Upper lobe of right lung (tissue), 1 donor: ENCODE measurements around the gene DNAJC17. TPM values are rescaled to one million over a fixed set of nuclear protein-coding genes. Genes with fewer than 3 reads are reported as not detected.

Experiments
- ATAC-seq: fragments of 200-7000 bp; cut with Tn5 transposase; one replicate; pipeline ENCODE4 v1.9.1; 2020; ENCODE audit warnings: mild to moderate bottlenecking, moderate library complexity
- DNase-seq: peaks from one replicate; pipeline ENCODE4 v3.0.0-alpha.2; 2020
- H3K27ac ChIP-seq: fragments of 200-600 bp; one replicate; pipeline ENCODE4 v1.8.0; 2022
- H3K27me3 ChIP-seq: fragments of 200-600 bp; one replicate; pipeline ENCODE4 v1.8.0; 2022; ENCODE audit warnings: mild to moderate bottlenecking
- H3K36me3 ChIP-seq: fragments of 200-600 bp; one replicate; pipeline ENCODE4 v1.8.0; 2022
- H3K4me1 ChIP-seq: fragments of 200-600 bp; one replicate; pipeline ENCODE4 v1.8.0; 2022
- H3K4me3 ChIP-seq: fragments of 200-600 bp; one replicate; pipeline ENCODE4 v1.8.0; 2022; ENCODE audit warnings: mild to moderate bottlenecking
- H3K9me3 ChIP-seq: fragments of 200-600 bp; one replicate; pipeline ENCODE4 v1.8.0; 2022
- intact Hi-C: fragments of 100-400 bp; cut with DNase I; formaldehyde crosslinking; loops from one replicate; pipeline ENCODE4 v1.11.0; 2022
- total RNA-seq: library from RNA; stranded (reverse); fragmentation: NEBNext Ultra II Directional; extraction: Animal tissue kit (Norgen Biotek cat#: 25700); gene quantifications from one replicate; pipeline ENCODE4 v1.2.1, GENCODE V29; 2021
- TF ChIP-seq, protein P1 (sequence below): fragments of 200-600 bp; IDR thresholded peaks from one replicate; pipeline ENCODE4 v1.8.0; 2022; ENCODE audit warnings: antibody characterized with exemption
- donor health status: DM: no; HTN: yes; CAD: no; lungs with severe emphysema.

Gene DNAJC17
- total RNA-seq, 1 donor from 2014 or later, result 30.7 TPM

DNA sequence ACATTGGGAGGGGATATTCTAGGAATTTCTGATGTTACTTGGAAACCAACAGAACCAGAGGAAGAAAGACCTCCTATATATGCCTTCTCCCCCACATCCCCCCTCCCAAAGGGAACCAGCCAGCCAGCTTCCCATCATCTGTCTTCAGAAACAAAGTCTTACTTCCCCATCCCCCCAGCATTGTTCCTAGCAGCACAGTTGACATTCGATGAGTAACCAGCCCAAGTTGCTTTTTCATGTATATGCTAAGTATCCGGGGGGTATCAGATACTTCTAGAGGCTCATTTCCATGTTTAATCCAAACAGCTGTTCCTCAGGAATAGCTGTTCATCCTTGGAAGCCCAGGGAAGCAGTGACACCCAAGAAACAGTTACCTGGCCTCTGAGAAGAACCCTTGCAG, 68.2 kb downstream of the DNAJC17 start:
- DNase-seq, result no peak
- Histone ChIP-seq H3K4me1 (no peaks in the 10 kb centered on the region), H3K27ac (no peak overlapping the region), H3K27me3 (no peaks in the 10 kb centered on the region), H3K36me3 (peaks cover 93% of the 10 kb centered on the region), H3K4me3 (no peak overlapping the region), H3K9me3 (no peaks in the 10 kb centered on the region)
- TF ChIP-seq, protein P1, sequence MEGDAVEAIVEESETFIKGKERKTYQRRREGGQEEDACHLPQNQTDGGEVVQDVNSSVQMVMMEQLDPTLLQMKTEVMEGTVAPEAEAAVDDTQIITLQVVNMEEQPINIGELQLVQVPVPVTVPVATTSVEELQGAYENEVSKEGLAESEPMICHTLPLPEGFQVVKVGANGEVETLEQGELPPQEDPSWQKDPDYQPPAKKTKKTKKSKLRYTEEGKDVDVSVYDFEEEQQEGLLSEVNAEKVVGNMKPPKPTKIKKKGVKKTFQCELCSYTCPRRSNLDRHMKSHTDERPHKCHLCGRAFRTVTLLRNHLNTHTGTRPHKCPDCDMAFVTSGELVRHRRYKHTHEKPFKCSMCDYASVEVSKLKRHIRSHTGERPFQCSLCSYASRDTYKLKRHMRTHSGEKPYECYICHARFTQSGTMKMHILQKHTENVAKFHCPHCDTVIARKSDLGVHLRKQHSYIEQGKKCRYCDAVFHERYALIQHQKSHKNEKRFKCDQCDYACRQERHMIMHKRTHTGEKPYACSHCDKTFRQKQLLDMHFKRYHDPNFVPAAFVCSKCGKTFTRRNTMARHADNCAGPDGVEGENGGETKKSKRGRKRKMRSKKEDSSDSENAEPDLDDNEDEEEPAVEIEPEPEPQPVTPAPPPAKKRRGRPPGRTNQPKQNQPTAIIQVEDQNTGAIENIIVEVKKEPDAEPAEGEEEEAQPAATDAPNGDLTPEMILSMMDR, result no peak
- no peak for ATAC-seq
- intact Hi-C loops, result no loop called here

- H3K36me3 ChIP-seq, result peaks cover 84% of the 10 kb centered on the region
- TF ChIP-seq, protein P1, result no peak
- H3K4me3 ChIP-seq, result no peak overlapping the region
- ATAC-seq (no peak), DNase-seq (no peak)
- no peak overlapping the region for H3K27ac ChIP-seq
- intact Hi-C loops, result no loop called here
- no peaks in the 10 kb centered on the region for H3K4me1 ChIP-seq
- H3K27me3 ChIP-seq, result no peaks in the 10 kb centered on the region
- no peaks in the 10 kb centered on the region for H3K9me3 ChIP-seq
These were observed 70.2 kb downstream of the DNAJC17 start for GRCh38 chr15:40737048-40737447.

GRCh38 chr15:40736575-40736974, 70.7 kb downstream of the DNAJC17 start:
- intact Hi-C loops, result no loop called here
- DNase-seq (no peak), ATAC-seq (no peak)
- Histone ChIP-seq H3K36me3 (peaks cover 79% of the 10 kb centered on the region), H3K4me3 (no peak overlapping the region), H3K27ac (no peak overlapping the region), H3K9me3 (no peaks in the 10 kb centered on the region), H3K4me1 (no peaks in the 10 kb centered on the region), H3K27me3 (no peaks in the 10 kb centered on the region)
- TF ChIP-seq, protein P1, result no peak

DNA sequence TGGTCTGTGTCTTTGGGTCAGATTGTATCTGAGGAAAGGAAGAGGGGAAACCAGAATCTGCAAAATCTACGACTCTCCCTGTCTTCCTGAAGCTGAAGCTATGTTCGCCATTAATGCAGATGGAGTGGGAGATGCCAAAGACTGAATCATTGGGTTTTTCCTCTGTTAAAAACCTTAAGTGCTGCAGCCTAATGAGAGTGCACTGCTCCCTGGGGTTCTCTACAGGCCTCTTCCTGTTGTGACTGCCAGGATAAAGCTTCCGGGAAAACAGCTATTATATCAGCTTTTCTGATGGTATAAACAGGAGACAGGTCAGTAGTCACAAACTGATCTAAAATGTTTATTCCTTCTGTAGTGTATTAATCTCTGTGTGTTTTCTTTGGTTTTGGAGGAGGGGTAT, 76.2 kb downstream of the DNAJC17 start:
- DNase-seq (no peak), ATAC-seq (no peak)
- no peaks in the 10 kb centered on the region for H3K27me3 ChIP-seq
- no peaks in the 10 kb centered on the region for H3K9me3 ChIP-seq
- H3K4me3 ChIP-seq, result no peak overlapping the region
- TF ChIP-seq, protein P1, result no peak
- H3K36me3 ChIP-seq, result peaks cover 28% of the 10 kb centered on the region
- no peaks in the 10 kb centered on the region for H3K4me1 ChIP-seq
- intact Hi-C loops, result no loop called here
- H3K27ac ChIP-seq, result no peak overlapping the region

- Histone ChIP-seq H3K27me3 (no peaks in the 10 kb centered on the region), H3K36me3 (no peaks in the 10 kb centered on the region), H3K4me1 (no peaks in the 10 kb centered on the region), H3K27ac (no peak overlapping the region), H3K4me3 (no peak overlapping the region), H3K9me3 (no peaks in the 10 kb centered on the region)
- no peak for ATAC-seq
- DNase-seq, result no peak
- intact Hi-C loops, result no loop called here
- TF ChIP-seq, protein P1, result no peak
These were observed 83.4 kb downstream of the DNAJC17 start for GRCh38 chr15:40723919-40724318.

DNA sequence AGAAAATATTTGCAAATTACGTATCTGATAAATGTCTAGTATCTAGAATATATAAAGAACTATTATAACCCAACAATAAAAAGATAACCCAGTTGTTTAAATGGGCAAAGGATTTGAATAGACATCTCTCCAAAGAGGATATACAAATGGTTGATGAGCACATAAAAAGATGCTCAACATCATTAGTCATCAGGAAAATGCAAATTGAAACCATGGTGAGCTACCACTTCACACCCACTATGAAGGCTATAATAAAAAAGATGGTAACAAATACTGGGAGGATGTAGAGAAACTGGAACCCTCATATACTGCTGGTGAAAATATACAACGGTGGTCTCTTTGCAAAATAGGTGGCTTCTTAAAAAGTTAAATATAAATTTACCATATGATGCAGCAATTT, 84.3 kb downstream of the DNAJC17 start:
- intact Hi-C loops, result no loop called here
- Histone ChIP-seq H3K36me3 (no peaks in the 10 kb centered on the region), H3K27me3 (no peaks in the 10 kb centered on the region), H3K27ac (no peak overlapping the region), H3K4me1 (no peaks in the 10 kb centered on the region), H3K4me3 (no peak overlapping the region), H3K9me3 (no peaks in the 10 kb centered on the region)
- TF ChIP-seq, protein P1, result no peak
- no peak for DNase-seq
- ATAC-seq, result no peak
